ENCODE measurements around the gene TNFRSF12A.

The TNFRSF12A gene, protein sequence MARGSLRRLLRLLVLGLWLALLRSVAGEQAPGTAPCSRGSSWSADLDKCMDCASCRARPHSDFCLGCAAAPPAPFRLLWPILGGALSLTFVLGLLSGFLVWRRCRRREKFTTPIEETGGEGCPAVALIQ

DNA sequence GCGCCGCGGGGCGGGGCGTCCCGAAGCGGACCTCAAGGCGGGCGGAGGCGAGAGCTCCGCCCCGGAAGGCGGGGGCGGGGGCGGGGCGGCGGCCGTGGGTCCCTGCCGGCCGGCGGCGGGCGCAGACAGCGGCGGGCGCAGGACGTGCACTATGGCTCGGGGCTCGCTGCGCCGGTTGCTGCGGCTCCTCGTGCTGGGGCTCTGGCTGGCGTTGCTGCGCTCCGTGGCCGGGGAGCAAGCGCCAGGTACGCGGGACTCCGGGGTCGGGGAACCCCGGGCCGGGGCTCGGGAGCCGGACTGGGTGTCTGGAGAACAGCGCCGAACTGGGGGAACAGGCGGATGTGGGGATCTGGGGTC lies at the start of gene TNFRSF12A:
TSS of gene TNFRSF12A (plus strand) at position 122 of the 357 bp plus-strand sequence. CDS start at position 152, 30 bp downstream.
- DNase-seq (ENCODE audit: low read depth), result peak; percentile 68
- TF ChIP-seq, protein P1, sequence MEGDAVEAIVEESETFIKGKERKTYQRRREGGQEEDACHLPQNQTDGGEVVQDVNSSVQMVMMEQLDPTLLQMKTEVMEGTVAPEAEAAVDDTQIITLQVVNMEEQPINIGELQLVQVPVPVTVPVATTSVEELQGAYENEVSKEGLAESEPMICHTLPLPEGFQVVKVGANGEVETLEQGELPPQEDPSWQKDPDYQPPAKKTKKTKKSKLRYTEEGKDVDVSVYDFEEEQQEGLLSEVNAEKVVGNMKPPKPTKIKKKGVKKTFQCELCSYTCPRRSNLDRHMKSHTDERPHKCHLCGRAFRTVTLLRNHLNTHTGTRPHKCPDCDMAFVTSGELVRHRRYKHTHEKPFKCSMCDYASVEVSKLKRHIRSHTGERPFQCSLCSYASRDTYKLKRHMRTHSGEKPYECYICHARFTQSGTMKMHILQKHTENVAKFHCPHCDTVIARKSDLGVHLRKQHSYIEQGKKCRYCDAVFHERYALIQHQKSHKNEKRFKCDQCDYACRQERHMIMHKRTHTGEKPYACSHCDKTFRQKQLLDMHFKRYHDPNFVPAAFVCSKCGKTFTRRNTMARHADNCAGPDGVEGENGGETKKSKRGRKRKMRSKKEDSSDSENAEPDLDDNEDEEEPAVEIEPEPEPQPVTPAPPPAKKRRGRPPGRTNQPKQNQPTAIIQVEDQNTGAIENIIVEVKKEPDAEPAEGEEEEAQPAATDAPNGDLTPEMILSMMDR (conservative IDR thresholded peaks at IDR 0.05; ENCODE audit: low read depth, low read length), result no peak
- peak within 1 kb of the TSS; percentile 82 for H3K4me3 ChIP-seq (ENCODE audit: low read depth, low read length)

DNA sequence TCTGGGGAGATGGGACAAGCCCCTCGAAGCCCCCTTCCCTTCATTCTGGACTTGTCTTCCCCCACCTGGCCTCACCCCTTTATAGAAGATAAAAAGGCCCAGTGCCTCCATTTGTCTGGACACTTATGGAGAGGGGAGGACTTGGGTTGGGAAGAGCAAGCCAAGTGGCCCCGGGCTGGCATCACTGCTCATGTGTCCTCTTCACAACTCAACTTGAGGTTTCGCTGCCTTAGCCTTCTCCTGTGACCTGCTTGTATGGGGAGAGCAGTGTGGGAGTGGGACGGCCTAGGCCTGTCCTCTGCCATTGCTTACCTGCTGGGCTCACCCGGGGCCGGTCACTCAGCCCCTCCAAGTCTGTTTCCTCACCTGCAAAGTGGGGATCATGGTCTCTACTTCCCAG lies 49.6 kb upstream of the TNFRSF12A start:
- no peak for DNase-seq (ENCODE audit: low read depth)
- TF ChIP-seq, protein P1 (conservative IDR thresholded peaks at IDR 0.05; ENCODE audit: low read depth, low read length), result no peak
- no peak overlapping the region for H3K4me3 ChIP-seq (ENCODE audit: low read depth, low read length)

DNA sequence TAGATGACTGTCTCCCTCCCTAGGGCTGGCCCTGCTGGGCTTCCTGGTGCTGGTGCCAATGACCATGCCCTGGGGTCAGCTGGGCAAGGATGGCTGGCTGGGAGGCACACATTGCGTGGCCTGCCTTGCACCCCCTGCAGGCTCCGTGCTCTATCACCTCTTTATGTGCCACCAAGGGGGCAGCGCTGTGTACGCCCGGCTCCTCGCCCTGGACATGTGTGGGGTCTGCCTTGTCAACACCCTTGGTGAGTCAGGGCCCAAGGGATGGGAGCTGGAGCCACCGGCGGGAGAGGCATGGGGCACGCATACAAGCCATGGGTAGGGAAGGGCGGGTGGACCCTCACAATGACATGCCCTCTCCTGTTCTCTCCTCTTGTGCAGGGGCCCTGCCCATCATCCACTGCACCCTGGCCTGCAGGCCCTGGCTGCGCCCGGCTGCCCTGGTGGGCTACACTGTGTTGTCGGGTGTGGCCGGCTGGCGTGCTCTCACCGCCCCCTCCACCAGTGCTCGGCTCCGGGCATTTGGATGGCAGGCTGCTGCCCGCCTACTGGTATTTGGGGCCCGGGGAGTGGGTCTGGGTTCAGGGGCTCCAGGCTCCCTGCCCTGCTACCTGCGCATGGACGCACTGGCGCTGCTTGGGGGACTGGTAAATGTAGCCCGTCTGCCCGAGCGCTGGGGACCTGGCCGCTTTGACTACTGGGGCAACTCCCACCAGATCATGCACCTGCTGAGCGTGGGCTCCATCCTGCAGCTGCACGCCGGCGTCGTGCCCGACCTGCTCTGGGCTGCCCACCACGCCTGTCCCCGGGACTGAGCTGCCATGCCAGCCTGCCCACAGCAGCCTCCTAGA lies 48.8 kb upstream of the TNFRSF12A start:
- no peak overlapping the region for H3K4me3 ChIP-seq (ENCODE audit: low read depth, low read length)
- no peak for DNase-seq (ENCODE audit: low read depth)
- TF ChIP-seq, protein P1 (conservative IDR thresholded peaks at IDR 0.05; ENCODE audit: low read depth, low read length), result no peak

DNA sequence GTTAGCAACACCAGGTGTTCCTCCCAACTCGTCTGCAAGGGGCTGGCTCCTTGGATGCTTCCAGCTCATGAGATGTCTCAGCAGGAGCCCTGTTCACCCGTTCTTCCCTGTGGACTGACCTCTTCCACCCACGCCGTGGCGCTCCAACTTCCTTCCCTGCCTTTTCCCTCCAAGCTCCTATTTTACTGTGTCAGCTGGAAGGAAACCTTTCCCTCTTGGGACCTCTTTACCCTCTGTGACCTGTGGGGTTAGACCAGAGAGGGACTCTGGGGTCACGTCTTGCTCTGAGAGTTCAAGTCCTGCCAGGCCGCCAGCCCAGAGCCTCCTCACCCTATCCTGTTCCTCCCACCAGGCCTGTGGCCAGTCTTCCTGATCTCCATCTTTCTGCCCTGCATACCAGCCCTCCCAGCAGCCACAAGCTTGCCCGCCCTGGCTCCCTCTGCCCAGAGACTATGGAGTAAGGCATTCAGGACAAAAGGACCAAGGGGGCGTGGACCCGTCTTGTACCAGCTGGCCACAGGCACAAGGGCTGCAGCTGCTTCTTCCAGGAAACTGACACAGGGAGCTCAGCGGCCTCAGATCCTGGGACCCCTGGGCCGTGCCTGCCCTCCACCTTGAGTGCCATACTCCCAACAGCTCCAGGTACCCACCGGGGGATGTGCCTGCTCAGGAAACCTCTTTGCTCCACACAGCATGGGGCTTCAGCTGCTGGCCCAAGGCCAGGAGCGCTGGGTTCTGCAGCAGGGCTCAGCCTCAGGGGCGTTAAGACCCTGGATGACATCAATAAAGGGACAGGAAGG lies 48.0 kb upstream of the TNFRSF12A start:
- H3K4me3 ChIP-seq (ENCODE audit: low read depth, low read length), result no peak overlapping the region
- no peak for DNase-seq (ENCODE audit: low read depth)
- TF ChIP-seq, protein P1 (conservative IDR thresholded peaks at IDR 0.05; ENCODE audit: low read depth, low read length), result no peak

DNA sequence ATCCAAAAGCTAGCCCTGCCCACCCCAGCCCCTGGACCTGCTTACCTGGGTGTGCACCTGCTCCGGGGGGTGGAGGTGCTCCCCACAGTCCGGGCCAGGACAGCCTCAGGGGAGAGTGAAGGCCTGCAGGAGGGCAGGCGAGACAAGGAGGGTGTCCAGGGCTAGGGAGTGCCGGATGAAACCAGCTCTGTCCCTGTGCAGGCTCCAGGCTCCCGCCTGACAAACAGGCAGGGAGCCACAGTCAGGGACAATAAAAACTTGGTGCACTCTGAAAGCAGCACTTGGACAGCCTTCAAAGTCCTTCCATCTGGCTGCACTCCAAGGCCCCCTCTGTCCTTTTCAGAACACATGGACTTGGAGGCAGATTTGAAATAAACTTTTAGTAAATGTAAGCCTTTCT lies 47.1 kb upstream of the TNFRSF12A start:
- no peak for DNase-seq (ENCODE audit: low read depth)
- TF ChIP-seq, protein P1 (conservative IDR thresholded peaks at IDR 0.05; ENCODE audit: low read depth, low read length), result no peak
- H3K4me3 ChIP-seq (ENCODE audit: low read depth, low read length), result no peak overlapping the region

DNA sequence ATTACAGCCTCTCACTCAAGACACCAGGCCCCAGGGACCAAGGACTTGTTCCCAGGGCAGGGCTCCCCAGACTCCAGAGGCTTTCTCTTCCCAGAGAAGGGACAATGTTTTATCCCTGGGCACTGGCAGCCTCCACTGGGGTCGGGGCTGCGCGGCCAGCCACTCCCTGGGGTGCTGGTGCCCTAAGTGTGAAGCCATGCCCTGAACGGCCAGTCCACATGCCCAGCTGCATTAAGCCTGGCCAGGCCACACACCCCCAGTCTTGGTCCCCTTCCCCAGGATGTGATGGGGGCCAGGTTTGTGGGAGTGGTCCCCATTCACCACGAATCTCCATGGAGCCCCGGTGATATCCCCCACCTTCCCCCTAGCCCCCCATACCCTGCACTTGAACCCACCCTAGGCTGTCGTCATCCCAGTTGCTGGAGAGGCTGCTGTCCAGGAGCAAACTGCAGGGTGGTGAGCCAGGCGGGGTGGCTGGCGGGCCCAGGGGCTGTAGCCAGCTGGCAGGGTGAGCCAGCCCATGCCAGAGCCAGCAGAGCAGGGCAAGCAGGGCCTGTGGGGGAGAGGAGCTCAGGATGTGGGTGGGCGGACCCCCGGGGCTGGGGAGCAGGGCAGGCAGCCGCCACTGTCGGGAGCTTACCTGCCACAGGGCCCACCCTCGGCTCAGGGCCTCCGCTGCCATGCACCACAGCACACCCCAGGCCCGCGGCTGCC lies 46.4 kb upstream of the TNFRSF12A start:
- TF ChIP-seq, protein P1 (conservative IDR thresholded peaks at IDR 0.05; ENCODE audit: low read depth, low read length), result no peak
- DNase-seq (ENCODE audit: low read depth), result no peak
- no peak overlapping the region for H3K4me3 ChIP-seq (ENCODE audit: low read depth, low read length)
